Breast epithelium (tissue), 4 donors: Measurements from ENCODE around the gene DPY19L3. TPM values are rescaled to one million over a fixed set of nuclear protein-coding genes. Genes with fewer than 3 reads are reported as not detected.

ENCODE experiments used
- DNase-seq, 2 donors: peaks; one replicate each; pipeline ENCODE4 v3.0.0-alpha.2; 2019; ENCODE audit warnings: low spot score in 2 of 2
- H3K27ac ChIP-seq, 2 donors: fragments of 200-600 bp; sonication (generic) in 1 of 2; one replicate each; pipeline ENCODE4 v1.5.1; 2016 to 2019; ENCODE audit warnings: mild to moderate bottlenecking in 1 of 2
- H3K27me3 ChIP-seq, 2 donors: fragments of 200-600 bp; sonication (generic) in 1 of 2; one replicate each; pipeline versions ENCODE4 v1.5.1 to v1.6.0; 2017 to 2019; ENCODE audit warnings: control low read depth in 1 of 2, mild to moderate bottlenecking in 1 of 2
- H3K36me3 ChIP-seq: fragments of 200-600 bp; one replicate; pipeline ENCODE4 v1.5.1; 2019
- H3K4me1 ChIP-seq, 2 donors: fragments of 200-600 bp; sonication (generic); one replicate each; pipeline ENCODE4 v1.5.1; 2016 to 2019; ENCODE audit warnings: control low read depth in 1 of 2
- H3K4me3 ChIP-seq, 3 donors: fragments of 200-600 bp; sonication (generic); 1 replicate in 2 of 3; 2 replicates in 1 of 3; pipeline ENCODE4 v1.5.1; 2016 to 2019; ENCODE audit warnings: mild to moderate bottlenecking in 3 of 3, moderate library complexity in 2 of 3
- H3K9me3 ChIP-seq, 2 donors: fragments of 200-600 bp; sonication (generic) in 1 of 2; one replicate each; pipeline ENCODE4 v1.5.1; 2016 to 2019; ENCODE audit warnings: control low read depth in 1 of 2
- POLR2A ChIP-seq: fragments of 450-650 bp; IDR thresholded peaks from one replicate; pipeline ENCODE4 v1.6.1; 2016; ENCODE audit warnings: antibody characterized with exemption, mild to moderate bottlenecking, moderate library complexity
- POLR2AphosphoS5 ChIP-seq, 3 donors: sonication (generic); formaldehyde crosslinking; IDR thresholded peaks; one replicate each; pipeline ENCODE4 v1.6.1; 2017; ENCODE audit warnings: antibody characterized with exemption in 3 of 3
- intact Hi-C: fragments of 100-400 bp; cut with DNase I; formaldehyde crosslinking; loops from one replicate; pipeline ENCODE4 v1.15.1; 2023; ENCODE audit warnings: low total_unique reads
- total RNA-seq, 3 donors: library from RNA; depleted of rRNA; stranded (reverse); fragments of >200 nt; gene quantifications; one replicate each; pipeline ENCODE4 v1.1.0, GENCODE V29; 2016
- TF ChIP-seq, protein P1 (sequence below), 3 donors: fragments of 450-650 bp; IDR thresholded peaks; one replicate each; pipeline ENCODE4 v1.5.1; 2016 to 2017; ENCODE audit warnings: antibody characterized with exemption in 3 of 3, mild to moderate bottlenecking in 3 of 3, moderate library complexity in 3 of 3

The DPY19L3 gene, protein sequence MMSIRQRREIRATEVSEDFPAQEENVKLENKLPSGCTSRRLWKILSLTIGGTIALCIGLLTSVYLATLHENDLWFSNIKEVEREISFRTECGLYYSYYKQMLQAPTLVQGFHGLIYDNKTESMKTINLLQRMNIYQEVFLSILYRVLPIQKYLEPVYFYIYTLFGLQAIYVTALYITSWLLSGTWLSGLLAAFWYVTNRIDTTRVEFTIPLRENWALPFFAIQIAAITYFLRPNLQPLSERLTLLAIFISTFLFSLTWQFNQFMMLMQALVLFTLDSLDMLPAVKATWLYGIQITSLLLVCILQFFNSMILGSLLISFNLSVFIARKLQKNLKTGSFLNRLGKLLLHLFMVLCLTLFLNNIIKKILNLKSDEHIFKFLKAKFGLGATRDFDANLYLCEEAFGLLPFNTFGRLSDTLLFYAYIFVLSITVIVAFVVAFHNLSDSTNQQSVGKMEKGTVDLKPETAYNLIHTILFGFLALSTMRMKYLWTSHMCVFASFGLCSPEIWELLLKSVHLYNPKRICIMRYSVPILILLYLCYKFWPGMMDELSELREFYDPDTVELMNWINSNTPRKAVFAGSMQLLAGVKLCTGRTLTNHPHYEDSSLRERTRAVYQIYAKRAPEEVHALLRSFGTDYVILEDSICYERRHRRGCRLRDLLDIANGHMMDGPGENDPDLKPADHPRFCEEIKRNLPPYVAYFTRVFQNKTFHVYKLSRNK
- 10 to 100 TPM; 23.8 to 33.1 (median 25.8) TPM for total RNA-seq

DNA sequence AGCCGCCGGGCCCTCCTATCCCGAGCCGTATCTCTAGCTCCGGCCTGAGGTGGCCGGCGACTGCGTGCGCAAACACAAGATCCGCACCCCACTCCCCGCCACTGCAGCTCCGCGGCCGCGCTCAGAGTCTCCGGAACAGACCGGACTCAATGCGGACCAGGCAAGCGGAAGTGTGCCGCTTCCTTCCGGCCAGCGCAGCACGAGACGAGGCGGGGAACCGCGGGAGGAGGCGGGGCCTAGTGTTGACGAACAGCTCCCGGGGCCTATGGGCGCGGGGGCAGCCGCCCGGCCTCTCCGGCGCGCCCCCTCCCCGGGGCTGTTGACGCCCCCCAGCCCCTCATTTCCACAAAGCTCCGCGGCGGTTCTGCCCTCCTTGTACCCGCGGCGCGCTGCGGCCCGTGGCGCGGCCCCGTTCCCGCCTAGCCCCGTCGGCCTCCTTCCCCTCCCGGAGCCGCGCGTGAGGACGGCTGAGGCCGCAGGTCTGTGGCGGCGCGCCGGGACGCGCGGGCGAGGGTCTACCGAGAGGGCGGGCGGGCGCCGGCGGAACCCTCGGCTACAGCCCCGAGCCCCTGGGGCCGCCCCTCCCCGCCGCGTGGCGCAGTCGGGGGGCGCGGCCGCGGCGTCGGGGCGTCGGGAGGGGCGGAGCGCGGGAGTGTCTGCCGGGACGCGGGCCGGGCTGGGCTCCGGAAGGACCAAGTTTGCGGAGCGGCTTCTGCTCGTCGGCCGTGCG is at the start of gene DPY19L3:
Gene DPY19L3, plus strand, starts transcription at position 340 of the 730 bp plus-strand sequence. CDS start 2,484 bp downstream, outside the sequence.
- H3K4me1 ChIP-seq: no peaks in the 10 kb centered on the region
- no peaks in the 10 kb centered on the region for H3K27me3 ChIP-seq
- no peaks in the 10 kb centered on the region for H3K9me3 ChIP-seq
- peak within 1 kb of the TSS; percentile 83 to 94 (median 87) for H3K4me3 ChIP-seq
- intact Hi-C loops: no loop called here
- no peaks in the 10 kb centered on the region for H3K36me3 ChIP-seq
- peak; percentile 94 to 97 for DNase-seq
- TF ChIP-seq POLR2AphosphoS5 (IDR thresholded peaks at IDR 0.05): peak; percentile 91 to 98 (median 93)
- peak; percentile 97 for TF ChIP-seq POLR2A
- TF ChIP-seq, protein P1, sequence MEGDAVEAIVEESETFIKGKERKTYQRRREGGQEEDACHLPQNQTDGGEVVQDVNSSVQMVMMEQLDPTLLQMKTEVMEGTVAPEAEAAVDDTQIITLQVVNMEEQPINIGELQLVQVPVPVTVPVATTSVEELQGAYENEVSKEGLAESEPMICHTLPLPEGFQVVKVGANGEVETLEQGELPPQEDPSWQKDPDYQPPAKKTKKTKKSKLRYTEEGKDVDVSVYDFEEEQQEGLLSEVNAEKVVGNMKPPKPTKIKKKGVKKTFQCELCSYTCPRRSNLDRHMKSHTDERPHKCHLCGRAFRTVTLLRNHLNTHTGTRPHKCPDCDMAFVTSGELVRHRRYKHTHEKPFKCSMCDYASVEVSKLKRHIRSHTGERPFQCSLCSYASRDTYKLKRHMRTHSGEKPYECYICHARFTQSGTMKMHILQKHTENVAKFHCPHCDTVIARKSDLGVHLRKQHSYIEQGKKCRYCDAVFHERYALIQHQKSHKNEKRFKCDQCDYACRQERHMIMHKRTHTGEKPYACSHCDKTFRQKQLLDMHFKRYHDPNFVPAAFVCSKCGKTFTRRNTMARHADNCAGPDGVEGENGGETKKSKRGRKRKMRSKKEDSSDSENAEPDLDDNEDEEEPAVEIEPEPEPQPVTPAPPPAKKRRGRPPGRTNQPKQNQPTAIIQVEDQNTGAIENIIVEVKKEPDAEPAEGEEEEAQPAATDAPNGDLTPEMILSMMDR (IDR thresholded peaks at IDR 0.05): no peak
- peak within 1 kb of the TSS; percentile 98 to 99 for H3K27ac ChIP-seq

DNA sequence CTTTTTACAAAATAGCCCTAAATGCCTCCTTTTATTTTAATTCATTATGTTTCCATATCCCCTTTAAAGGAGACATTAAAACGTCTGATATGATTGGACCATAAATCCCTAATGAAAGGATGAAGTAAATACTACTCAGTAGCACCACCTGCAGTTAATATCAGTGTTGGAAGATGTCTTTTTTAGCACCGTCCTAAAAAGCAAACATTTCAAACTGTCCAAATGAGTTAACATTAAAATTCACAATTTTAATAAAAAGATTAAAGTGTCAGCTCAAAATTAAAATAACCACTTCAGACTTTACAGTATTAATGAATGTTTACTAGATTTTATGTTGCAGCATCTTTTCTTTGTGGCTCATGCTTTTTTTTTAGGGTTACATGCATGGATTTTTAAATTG is 47.9 kb upstream of the DPY19L3 start:
- TF ChIP-seq POLR2A: no peak
- TF ChIP-seq POLR2AphosphoS5 (IDR thresholded peaks at IDR 0.05): no peak
- TF ChIP-seq, protein P1 (IDR thresholded peaks at IDR 0.05): no peak
- Histone ChIP-seq H3K27ac (no peak overlapping the region), H3K9me3 (no peaks in the 10 kb centered on the region), H3K4me3 (no peak overlapping the region), H3K4me1 (peaks cover 0 to 6% of the 10 kb centered on the region in 2 donors), H3K36me3 (peaks cover 7% of the 10 kb centered on the region), H3K27me3 (no peaks in the 10 kb centered on the region)
- DNase-seq: no peak
- intact Hi-C loops: no loop called here

DNA sequence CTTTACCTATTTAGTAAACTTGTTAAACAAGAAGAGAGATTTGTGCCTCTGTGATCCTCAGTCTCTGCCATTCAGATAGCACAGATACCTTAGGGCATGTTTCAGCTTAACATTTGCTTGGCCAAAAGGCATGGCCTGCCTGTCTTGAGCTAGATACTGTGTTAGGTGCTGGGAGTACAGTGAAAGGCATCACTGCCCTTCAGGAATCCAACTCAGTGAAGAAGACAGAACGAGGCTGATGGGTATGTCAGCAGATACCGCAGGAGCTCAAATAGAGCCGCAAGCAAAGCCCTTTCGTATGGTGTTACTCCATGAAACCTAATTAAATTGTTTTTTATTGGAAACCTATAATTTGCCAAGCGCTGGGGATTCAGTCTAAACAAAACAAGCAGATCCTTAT is 47.2 kb upstream of the DPY19L3 start:
- no peaks in the 10 kb centered on the region for H3K9me3 ChIP-seq
- intact Hi-C loops: no loop called here
- no peaks in the 10 kb centered on the region for H3K27me3 ChIP-seq
- no peak for DNase-seq
- H3K4me3 ChIP-seq: no peak overlapping the region
- TF ChIP-seq, protein P1 (IDR thresholded peaks at IDR 0.05): no peak
- TF ChIP-seq POLR2A: no peak
- no peak for TF ChIP-seq POLR2AphosphoS5 (IDR thresholded peaks at IDR 0.05)
- no peak overlapping the region for H3K27ac ChIP-seq
- peaks cover 0 to 6% of the 10 kb centered on the region in 2 donors for H3K4me1 ChIP-seq
- peaks cover 7% of the 10 kb centered on the region for H3K36me3 ChIP-seq

DNA sequence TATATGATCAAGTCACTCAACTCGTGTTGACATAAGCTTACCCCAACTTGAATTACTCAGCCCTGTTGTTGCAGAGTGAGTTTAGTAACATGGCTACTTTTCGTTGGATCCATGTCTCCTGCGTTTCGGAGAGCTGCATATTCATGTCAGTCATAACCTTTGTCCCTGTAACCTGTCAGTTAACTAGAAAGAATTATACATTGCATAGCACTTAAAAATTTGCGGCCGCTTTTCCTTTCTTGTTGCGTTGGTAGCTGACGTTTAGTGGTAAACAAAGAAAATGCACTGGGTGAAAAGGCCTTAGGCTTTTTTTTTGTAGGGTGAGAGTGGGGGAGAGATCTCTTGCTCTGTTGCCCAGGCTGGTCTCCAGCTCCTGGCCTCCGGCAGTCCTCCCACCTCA is 46.0 kb upstream of the DPY19L3 start:
- H3K27ac ChIP-seq: peak overlapping the region in 1 of 2 donors; percentile 3
- TF ChIP-seq POLR2AphosphoS5 (IDR thresholded peaks at IDR 0.05): no peak
- TF ChIP-seq POLR2A: no peak
- TF ChIP-seq, protein P1 (IDR thresholded peaks at IDR 0.05): no peak
- intact Hi-C loops: no loop called here
- H3K36me3 ChIP-seq: peaks cover 7% of the 10 kb centered on the region
- H3K4me1 ChIP-seq: peaks cover 0 to 6% of the 10 kb centered on the region in 2 donors
- no peaks in the 10 kb centered on the region for H3K9me3 ChIP-seq
- DNase-seq: no peak
- H3K4me3 ChIP-seq: no peak overlapping the region
- H3K27me3 ChIP-seq: no peaks in the 10 kb centered on the region
